Thyroid gland (tissue), 4 donors: Measurements from ENCODE around the gene PGAP3. TPM values are rescaled to one million over a fixed set of nuclear protein-coding genes. Genes with fewer than 3 reads are reported as not detected.

ENCODE experiments used
- DNase-seq, 2 donors: peaks; one replicate each; pipeline ENCODE4 v3.0.0-alpha.2; 2019
- H3K27ac ChIP-seq, 3 donors: fragments of 200-600 bp; sonication (generic); 1 replicate in 2 of 3; 2 replicates in 1 of 3; pipeline ENCODE4 v1.5.1; 2016 to 2019; ENCODE audit warnings: mild to moderate bottlenecking in 1 of 3, moderate library complexity in 1 of 3
- H3K27me3 ChIP-seq: fragments of 200-600 bp; sonication (generic); one replicate; pipeline ENCODE4 v1.5.1; 2019
- H3K36me3 ChIP-seq, 2 donors: fragments of 200-600 bp; sonication (generic); one replicate each; pipeline ENCODE4 v1.5.1; 2016 to 2019
- H3K4me1 ChIP-seq, 2 donors: fragments of 200-600 bp; sonication (generic); one replicate each; pipeline ENCODE4 v1.5.1; 2017 to 2019
- H3K4me3 ChIP-seq, 3 donors: fragments of 200-600 bp; sonication (generic); replicated peaks in 1 of 3; 1 replicate in 2 of 3; 2 replicates in 1 of 3; pipeline ENCODE4 v1.5.1; 2016; ENCODE audit warnings: mild to moderate bottlenecking in 1 of 3
- H3K9me3 ChIP-seq: fragments of 200-600 bp; sonication (generic); one replicate; pipeline ENCODE4 v1.5.1; 2017
- POLR2A ChIP-seq, 2 donors: fragments of 450-650 bp; IDR thresholded peaks; one replicate each; pipeline ENCODE4 v1.6.1; 2017; ENCODE audit warnings: antibody characterized with exemption in 2 of 2, mild to moderate bottlenecking in 2 of 2, moderate library complexity in 1 of 2
- WGBS, 2 donors: methylation state at CpG; one replicate each; pipeline ENCODE4 v1.1.5; 2017; 5-methylcytosine and 5-hydroxymethylcytosine counted together
- intact Hi-C: fragments of 100-400 bp; cut with DNase I; formaldehyde crosslinking; loops from one replicate; pipeline ENCODE4 v1.15.1; 2023
- total RNA-seq, 4 donors: library from RNA; depleted of rRNA; stranded (reverse); fragments of >200 nt; gene quantifications; one replicate each; pipeline ENCODE4 v1.2.3, GENCODE V29; 2016
- TF ChIP-seq, protein P1 (sequence below), 6 experiments: fragments of 200-600 bp in 3 of 6; fragments of 450-650 bp in 3 of 6; sonication (generic) in 3 of 6; IDR thresholded peaks; one replicate each; pipeline ENCODE4 v1.5.1; 2016 to 2019; ENCODE audit warnings: antibody characterized with exemption in 6 of 6, mild to moderate bottlenecking in 2 of 6, inconsistent platforms in 1 of 6, moderate library complexity in 1 of 6

The PGAP3 gene
- total RNA-seq, 4 donors from 2014 or later = 55.6 to 88.1 (median 72.7) TPM

DNA sequence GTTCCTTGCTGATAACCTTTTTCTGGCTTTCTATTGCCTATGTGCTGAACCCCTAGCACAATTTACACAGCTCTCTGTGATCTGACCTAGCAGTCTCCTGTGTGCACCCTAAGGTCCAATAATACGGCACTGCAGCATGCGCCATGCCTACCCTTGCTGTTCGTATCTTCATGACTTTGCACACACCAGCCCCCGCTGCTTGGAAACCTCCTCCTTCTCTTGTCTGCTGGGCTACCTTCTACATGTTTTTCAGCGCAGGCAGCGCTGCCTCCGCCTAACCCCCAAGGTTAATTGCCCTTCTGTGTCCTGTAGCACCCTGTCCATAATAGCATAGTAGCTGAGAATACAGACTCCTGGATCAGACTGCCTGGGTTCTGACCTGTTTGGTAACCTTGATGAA lies 49.5 kb downstream of the PGAP3 start:
- Histone ChIP-seq H3K27ac (no peak overlapping the region), H3K27me3 (no peaks in the 10 kb centered on the region), H3K4me3 (peak overlapping the region in 1 of 3 donors; percentile 90), H3K36me3 (no peaks in the 10 kb centered on the region), H3K9me3 (no peaks in the 10 kb centered on the region), H3K4me1 (peaks cover 16 to 49% of the 10 kb centered on the region in 2 donors)
- 93 to 98% methylated on average over 7 of the region's 7 CpGs for WGBS, 2 donors
- DNase-seq = no peak
- intact Hi-C loops = no loop called here
- TF ChIP-seq POLR2A (IDR thresholded peaks at IDR 0.05) = no peak
- TF ChIP-seq, protein P1, sequence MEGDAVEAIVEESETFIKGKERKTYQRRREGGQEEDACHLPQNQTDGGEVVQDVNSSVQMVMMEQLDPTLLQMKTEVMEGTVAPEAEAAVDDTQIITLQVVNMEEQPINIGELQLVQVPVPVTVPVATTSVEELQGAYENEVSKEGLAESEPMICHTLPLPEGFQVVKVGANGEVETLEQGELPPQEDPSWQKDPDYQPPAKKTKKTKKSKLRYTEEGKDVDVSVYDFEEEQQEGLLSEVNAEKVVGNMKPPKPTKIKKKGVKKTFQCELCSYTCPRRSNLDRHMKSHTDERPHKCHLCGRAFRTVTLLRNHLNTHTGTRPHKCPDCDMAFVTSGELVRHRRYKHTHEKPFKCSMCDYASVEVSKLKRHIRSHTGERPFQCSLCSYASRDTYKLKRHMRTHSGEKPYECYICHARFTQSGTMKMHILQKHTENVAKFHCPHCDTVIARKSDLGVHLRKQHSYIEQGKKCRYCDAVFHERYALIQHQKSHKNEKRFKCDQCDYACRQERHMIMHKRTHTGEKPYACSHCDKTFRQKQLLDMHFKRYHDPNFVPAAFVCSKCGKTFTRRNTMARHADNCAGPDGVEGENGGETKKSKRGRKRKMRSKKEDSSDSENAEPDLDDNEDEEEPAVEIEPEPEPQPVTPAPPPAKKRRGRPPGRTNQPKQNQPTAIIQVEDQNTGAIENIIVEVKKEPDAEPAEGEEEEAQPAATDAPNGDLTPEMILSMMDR (IDR thresholded peaks at IDR 0.05) = no peak

DNA sequence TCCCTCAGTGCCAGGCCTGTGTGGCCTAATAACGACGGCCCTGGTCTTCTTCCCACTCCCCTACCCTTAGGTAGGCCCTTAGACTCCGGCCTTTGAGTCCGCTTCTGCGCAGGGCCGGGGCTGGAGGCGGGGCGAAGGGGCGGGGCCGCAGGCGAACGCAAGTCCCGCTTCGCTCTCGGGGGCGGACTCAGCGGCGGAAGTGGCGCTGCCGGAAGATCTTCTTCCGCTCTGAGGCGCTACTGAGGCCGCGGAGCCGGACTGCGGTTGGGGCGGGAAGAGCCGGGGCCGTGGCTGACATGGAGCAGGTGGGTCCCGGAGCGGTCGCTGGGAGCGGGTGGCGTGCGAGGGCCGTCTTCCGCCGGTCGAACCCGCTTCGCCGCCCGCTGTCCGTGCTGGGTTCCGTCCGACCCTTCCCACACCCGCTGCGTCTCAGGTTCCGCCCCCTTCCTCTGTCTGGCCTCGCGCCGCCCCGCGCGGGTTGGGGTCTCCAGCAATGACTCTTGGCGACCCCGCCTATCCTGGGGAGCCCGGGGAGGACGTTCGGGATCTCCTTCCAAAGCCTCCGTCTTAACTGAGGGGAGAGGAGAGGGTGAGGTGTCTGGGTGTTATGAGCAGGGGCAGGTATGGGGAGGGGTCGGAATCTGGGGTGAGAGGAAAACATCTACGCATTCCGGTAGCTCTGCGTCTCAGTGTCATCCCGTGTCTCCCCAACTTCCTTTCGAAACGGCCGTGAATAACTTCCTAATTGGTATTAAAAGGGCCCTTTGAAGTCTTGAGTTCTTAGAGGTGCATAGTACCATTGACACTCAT lies 50.7 kb downstream of the PGAP3 start, which contains the start of gene STARD3:
STARD3 (plus strand) TSS at position 218 of the 810 bp plus-strand sequence. CDS start 16,388 bp downstream, outside the sequence.
- peak in 1 of 2 donors; percentile 65 for TF ChIP-seq POLR2A (IDR thresholded peaks at IDR 0.05)
- TF ChIP-seq, protein P1 (IDR thresholded peaks at IDR 0.05) = peak in 2 of 6 experiments; percentile 30 to 31
- Histone ChIP-seq H3K36me3 (no peaks in the 10 kb centered on the region), H3K4me3 (peak within 1 kb of the TSS; percentile 90 to 94 (median 90)), H3K27ac (peak within 1 kb of the TSS; percentile 85 to 90 (median 86)), H3K4me1 (peaks cover 16 to 44% of the 10 kb centered on the region in 2 donors), H3K9me3 (no peaks in the 10 kb centered on the region), H3K27me3 (no peaks in the 10 kb centered on the region)
- DNase-seq = peak; percentile 93 to 94
- 0% methylated on average over 29 to 61 of the region's 69 CpGs for WGBS, 2 donors
- intact Hi-C loops = no loop called here

DNA sequence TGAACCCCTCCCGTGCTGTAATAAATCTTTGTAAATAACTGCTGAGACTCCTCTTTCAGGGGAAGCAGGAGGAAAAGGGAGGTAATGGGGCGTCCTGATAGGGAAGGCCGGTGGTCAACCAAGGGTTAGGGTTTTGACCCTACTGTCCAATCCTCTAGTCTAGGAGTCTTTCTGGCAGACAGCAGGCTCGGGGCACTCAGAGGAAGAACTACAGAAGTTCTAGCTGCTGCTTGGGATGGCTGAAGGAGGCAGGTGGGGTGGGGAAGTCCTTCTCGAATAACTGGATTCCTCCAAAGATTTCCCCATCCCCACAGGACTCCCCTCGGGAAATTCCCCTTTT lies 51.3 kb downstream of the PGAP3 start:
- WGBS, 2 donors = 30 to 32% methylated on average over 6 of the region's 6 CpGs
- no peaks in the 10 kb centered on the region for H3K27me3 ChIP-seq
- H3K36me3 ChIP-seq = no peaks in the 10 kb centered on the region
- H3K9me3 ChIP-seq = no peaks in the 10 kb centered on the region
- peaks cover 16 to 44% of the 10 kb centered on the region in 2 donors for H3K4me1 ChIP-seq
- TF ChIP-seq POLR2A (IDR thresholded peaks at IDR 0.05) = no peak
- TF ChIP-seq, protein P1 (IDR thresholded peaks at IDR 0.05) = no peak
- DNase-seq = no peak
- H3K27ac ChIP-seq = peak overlapping the region; percentile 85 to 90 (median 86)
- peak overlapping the region in 2 of 3 donors; percentile 90 to 94 for H3K4me3 ChIP-seq
- intact Hi-C loops = no loop called here

DNA sequence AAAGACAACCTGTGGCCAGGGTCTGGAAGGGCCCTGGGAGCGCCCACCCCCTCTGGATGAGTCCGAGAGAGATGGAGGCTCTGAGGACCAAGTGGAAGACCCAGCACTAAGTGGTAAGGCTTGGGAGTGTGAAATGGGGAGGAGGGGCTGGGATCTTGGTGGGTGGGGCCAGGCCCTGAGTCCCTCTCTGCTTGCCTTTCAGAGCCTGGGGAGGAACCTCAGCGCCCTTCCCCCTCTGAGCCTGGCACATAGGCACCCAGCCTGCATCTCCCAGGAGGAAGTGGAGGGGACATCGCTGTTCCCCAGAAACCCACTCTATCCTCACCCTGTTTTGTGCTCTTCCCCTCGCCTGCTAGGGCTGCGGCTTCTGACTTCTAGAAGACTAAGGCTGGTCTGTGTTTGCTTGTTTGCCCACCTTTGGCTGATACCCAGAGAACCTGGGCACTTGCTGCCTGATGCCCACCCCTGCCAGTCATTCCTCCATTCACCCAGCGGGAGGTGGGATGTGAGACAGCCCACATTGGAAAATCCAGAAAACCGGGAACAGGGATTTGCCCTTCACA lies 52.2 kb downstream of the PGAP3 start:
- 89 to 91% methylated on average over 8 of the region's 8 CpGs for WGBS, 2 donors
- no peak overlapping the region for H3K4me3 ChIP-seq
- no peaks in the 10 kb centered on the region for H3K9me3 ChIP-seq
- peaks cover 16 to 41% of the 10 kb centered on the region in 2 donors for H3K4me1 ChIP-seq
- intact Hi-C loops = no loop called here
- no peaks in the 10 kb centered on the region for H3K36me3 ChIP-seq
- DNase-seq = no peak
- no peaks in the 10 kb centered on the region for H3K27me3 ChIP-seq
- no peak for TF ChIP-seq POLR2A (IDR thresholded peaks at IDR 0.05)
- TF ChIP-seq, protein P1 (IDR thresholded peaks at IDR 0.05) = no peak
- no peak overlapping the region for H3K27ac ChIP-seq

- DNase-seq = no peak
- Histone ChIP-seq H3K36me3 (no peaks in the 10 kb centered on the region), H3K4me1 (peaks cover 16 to 28% of the 10 kb centered on the region in 2 donors), H3K9me3 (no peaks in the 10 kb centered on the region), H3K27me3 (no peaks in the 10 kb centered on the region), H3K27ac (no peak overlapping the region), H3K4me3 (no peak overlapping the region)
- 45 to 54% methylated on average over 2 of the region's 2 CpGs for WGBS, 2 donors
- intact Hi-C loops = loop anchor here (5.0 kb wide), 1 partner anchor 108 kb away; no protein-coding TSS in a partner anchor
- TF ChIP-seq POLR2A (IDR thresholded peaks at IDR 0.05) = no peak
- TF ChIP-seq, protein P1 (IDR thresholded peaks at IDR 0.05) = peak in 5 of 6 experiments; percentile 49 to 78 (median 65)
Observed at GRCh38 chr17:39634384-39634871, 53.4 kb downstream of the PGAP3 start.
